NCI-H146 treated with DMSO at 0.1 percent for 48 hours (cell line): ENCODE results near the gene GAL3ST2.
"Not testable (repeated sequence)": the region's sequence is repeated elsewhere in the genome, so short reads cannot be mapped to it uniquely, and the experiment has no call there.

ENCODE experiments used
- DNase-seq: peaks from one replicate; lab custom pipeline; 2025; ENCODE audit not compliant: unreplicated experiment; lab: John Stamatoyannopoulos, UW

Gene GAL3ST2

DNA sequence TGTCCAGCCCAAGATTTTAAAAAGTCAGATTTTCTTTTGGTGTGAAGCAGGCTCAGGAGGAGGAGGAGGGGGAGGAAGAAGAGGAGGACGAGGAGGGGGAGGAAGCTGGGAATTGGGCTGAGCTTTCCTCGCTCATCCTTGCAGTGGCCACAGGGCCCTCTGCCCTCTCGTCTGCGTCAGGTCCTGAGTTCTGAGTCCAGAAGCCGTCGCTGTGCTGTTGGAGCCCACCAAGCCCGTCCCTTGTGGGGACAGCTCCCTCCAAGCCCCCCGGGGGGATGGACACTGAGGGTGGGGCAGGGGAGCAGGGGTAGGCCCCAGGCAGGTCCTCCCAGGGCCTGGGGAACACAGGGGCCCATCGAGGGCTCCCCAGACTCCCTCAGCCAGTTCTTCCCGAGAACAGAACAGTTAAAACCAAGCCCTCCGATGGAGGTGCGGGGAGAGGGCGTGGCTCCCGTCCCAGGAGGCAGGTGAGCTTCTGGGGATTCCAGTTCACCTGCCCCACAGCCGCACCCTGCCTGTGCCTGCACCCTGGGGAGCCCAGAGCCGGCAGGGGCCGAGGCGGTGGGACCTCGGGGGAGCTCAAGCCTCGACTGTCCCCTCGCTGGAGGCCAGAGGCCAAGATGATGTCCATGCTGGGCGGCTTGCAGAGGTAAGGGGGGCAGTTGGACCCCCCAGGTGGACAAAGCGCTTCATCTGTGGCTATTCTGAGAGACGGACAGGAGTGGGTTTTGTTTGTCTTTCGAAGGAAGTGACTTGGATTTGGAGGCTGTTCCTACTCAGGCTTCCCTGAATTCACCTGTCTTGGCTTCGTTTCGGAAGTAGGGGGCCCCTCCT is at the start of gene GAL3ST2:
Gene GAL3ST2, plus strand, starts transcription at position 487 of the 834 bp plus-strand sequence. Its CDS starts 134 bp downstream, at position 621.
- no peak for DNase-seq

DNA sequence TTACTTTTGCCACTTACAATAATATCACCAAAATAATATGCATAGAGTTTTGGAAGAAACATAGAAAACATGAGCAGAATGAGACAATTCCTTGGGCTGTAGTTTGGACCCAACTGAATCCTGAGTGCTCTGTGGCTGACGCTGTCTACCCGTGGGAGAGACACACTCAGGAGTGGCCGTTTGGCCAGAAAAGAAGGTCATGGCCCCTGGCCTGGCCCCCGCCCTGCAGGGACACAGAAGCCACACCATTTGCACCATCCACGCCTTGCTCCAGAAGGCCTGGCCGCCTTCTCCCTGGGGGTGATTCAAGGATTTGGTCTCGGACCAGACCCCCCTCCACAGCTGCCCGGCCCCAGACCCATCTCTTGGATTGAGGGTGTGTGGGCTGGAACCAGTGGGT is 48.6 kb upstream of the GAL3ST2 start:
- no peak for DNase-seq

DNA sequence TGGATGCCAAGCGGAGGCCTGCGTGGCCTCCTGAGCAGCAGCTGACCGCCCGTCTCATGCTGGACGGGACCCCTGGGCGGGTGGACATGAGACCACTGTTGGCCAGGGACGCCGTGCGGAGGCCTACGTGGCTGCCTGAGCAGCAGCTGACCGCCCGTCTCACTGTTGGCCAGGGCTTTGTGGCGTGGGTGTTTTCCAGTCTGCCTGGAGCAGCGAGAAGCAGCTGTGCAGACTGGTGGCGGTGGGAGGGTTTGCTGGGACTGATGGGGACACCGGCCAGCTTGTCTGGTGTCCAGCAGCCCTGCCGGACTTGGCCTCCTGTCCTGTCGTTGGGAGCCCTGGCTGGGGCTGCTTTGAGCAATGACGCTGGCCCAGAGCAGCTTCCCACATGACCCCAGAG is 48.0 kb upstream of the GAL3ST2 start:
- no peak for DNase-seq

DNA sequence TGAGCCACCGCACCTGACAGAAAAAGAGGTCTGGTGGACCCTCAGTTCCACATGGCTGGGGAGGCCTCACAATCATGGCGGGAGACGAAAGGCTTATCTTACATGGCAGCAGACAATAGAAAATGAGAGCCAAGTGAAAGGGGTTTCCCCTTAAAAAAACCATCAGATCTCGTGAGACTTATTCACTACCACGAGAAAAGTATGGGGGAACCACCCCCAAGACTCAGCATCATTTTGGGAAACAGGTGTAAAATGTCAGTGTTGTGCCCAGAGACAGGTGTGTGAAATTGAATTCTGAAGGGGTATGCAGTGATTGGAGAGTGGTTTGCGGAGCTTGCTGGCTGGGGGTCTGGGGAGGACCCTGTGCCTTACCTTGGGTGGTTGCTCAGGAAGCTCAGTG is 46.8 kb upstream of the GAL3ST2 start:
- DNase-seq, result no peak

DNA sequence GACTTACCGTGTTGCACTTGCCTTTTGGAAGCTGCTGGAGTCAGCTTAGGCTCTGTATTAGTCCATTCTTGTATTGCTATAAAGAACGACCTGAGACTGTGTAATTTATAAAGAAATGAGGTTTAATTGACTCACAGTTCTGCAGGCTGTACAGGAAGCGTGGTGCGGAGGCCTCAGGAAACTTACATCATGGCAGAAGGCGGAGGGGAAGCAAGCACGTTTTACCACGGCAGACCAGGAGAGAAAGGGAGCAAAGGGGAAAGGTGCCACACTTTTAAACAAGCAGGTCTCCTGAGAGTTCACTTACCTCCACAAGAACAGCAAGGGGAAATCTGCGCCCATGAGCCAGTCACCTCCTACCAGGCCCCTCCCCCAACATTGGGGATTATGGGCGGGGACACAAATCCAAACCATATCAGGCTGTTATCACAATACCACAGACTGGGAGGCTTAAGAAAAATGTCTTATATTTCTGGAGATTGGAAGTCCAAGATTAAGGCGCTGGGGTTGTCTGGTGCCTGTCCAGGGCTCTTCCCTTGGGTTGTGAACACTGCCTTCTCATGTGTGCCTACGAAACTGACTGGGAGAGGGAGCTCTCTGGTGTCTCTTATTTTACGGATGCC is 45.8 kb upstream of the GAL3ST2 start:
- DNase-seq, result no peak

DNA sequence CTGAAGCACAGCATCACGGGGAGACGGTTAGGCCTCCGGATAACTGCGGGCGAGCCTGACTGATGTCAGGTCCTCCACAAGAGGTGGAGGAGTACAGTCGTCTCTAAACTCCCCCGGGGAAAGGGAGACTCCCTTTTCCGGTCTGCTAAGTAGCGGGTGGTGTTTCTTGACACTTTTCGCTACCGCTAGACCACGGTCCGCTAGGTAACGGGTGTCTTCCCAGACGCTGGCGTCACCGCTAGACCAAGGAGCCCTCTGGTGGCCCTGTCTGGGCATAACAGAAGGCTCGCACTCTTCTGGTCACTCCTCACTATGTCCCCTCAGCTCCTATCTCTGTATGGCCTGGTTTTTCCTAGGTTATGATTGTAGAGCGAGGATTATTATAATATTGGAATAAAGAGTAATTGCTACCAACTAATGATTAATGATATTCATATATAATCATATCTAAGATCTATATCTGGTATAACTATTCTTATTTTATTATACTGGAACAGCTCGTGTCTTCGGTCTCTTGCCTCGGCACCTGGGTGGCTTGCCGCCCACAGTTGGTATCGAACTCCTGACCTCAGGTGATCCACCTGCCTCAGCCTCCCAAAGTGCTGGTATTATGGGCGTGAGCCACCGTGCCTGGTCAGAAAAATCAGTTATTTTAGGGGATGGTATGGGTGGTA is 44.0 kb upstream of the GAL3ST2 start:
- not testable (repeated sequence) for DNase-seq

DNA sequence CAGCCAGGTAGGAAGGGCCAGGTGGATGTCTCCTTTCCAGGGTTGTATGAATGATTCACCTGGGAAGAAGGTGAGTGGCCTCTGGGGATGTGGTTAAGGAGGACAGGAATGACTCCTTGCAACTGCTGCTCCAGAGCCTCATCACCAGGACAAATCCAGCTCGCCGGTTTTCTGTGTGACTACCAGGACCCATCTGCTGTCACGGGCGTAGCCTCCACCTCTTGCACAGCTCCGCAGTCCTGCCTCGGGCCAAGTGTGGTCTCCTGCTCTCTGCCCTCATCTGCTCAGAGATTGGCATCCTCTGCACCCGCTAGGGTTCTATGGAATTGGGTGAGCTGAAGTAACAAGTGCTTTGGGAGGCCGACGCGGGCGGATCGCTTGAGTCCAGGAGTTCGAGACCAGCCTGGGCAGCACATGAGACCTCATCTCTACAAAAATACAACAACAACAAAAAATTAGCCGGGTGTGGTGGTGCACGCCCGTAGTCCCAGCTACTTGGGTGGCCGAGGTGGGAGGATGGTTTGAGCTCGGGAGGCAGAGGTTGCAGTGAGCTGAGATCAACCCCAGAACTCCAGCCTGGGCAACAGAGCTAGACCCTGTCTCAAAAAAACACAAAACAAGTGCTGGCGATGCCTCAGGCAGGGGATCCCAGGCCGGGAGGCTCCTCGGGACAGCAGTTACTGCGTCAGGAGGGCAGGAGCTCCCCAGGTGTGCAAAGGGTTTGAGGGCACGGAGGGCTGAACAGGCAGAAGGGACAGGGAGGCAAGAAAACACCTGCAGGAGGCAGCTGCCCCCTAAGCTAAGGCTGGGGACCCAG is 43.0 kb upstream of the GAL3ST2 start:
- DNase-seq, result no peak

DNA sequence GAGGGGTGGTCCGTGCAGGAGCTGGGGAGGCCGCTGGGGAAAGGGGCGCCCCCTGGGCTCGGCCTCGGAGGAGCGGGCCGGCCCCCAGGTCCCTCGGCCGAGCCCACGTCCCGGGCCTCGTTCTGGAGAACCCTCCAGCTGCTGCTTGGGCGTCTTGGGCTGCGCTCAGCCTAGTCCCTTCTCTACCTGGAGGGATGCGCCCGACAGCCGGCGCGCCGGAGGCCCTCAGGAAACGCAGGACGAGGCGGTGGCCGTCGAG is 42.5 kb upstream of the GAL3ST2 start:
- no peak for DNase-seq

DNA sequence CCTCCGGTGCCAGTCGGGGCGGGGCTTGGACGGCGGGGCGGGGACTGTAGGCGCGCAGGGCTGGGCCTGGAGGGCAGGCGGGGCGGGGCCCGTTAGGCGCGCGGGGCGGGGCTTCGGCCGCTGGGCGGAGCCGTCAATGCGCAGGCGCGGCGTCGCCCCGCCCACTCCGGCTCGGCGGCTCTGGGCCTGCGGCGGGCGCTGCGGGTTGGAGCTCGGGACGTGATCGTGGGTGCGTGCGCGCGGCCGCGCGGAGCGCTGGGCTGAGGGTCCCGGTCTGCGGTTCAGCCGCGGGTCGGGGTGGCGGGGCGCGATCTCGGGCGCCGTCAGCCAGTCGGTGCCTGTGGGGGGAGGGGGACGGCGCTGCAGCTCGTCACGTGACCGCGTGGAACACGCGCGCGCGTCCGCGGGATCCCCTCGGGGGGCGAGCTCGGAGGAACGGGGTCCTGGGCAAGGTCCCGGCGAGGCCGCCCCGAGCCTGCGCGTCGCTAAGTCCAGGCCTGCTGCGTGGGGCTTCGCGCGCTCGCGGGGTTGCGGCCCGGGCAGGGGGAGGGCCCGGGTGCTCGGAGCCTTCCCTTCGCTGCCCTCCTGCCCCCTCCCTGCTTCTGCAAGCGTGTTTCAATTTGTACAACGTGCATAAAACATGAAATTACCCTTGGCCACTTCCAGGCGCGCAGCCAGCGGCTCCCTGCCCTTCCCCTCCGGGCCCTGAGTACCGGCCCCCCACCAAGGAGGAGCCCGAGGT is 42.0 kb upstream of the GAL3ST2 start, which contains the start of gene D2HGDH:
Gene D2HGDH, plus strand, starts transcription at position 164 of the 742 bp plus-strand sequence. CDS start 595 bp downstream, outside the sequence.
- peak; percentile 26 for DNase-seq

DNA sequence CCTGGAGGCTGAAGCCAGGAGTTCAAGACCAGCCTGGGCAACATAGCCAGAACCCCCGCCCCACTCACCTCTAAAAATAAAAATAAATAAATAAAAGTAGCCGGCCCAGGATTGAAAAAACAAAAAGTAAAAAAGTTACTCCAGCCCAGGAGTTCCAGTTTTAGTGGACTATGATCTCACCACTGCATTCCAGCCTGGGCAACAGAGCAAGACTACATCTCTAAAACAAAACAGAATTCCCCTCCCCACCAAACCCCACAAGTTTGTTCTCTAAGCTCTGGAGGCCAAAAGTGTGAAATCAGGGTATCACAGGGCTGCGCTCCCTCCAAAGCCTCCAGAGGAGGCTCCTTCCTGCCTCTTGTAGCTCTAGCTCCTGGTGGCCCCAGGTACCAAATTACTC is 40.5 kb upstream of the GAL3ST2 start:
- DNase-seq, result no peak

DNA sequence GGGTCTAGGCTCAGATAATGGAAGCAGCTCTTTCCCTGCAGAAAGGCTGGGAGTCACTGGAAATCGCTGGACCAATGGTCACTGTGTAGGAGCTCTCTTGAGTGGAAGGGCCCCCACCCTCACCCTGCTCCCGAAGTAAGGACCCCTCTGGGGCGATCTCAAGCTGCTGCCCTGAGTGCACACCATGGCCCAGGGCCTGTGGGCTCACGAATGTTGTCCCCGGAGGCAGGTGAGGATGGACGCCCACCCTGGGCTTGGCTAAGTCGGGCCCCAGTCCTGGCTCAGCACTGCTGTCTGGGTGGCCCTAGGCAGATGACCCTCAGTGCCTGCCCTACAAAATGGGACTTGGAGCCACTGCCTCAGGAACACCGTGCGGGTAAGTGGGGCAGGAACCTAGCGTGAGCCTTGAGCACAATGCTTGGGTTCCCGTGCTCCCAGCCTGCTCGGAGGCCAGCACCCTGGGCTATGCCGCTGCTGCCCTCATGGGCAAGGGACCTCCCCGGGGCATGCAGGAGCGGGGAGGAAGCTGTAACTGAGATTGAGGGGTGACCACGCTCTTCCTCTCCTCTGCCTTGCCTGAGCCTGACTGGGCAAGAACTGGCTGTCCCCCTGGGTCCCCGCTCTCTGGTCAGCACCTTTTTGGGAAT is 38.5 kb upstream of the GAL3ST2 start:
- DNase-seq, result no peak

DNA sequence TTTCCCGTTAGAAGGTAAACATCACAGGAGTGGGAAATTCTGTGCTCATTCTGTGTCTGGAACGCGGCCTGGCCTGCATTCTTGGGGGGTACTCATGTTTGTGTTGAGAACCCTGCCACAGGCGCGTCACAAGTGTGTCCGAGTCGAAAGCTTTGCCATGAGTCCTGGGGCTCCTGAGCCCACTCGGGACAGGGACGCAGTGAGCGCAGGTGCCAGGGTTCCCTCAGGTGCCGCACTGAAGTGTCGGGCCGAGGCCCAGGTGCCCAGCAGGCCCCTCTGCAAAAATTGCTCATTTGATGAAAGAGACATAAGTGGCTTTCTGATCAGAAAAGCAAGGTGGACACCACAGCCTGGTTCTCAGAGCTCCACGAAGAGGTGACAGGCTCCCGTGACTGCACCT is 37.4 kb upstream of the GAL3ST2 start:
- no peak for DNase-seq

DNA sequence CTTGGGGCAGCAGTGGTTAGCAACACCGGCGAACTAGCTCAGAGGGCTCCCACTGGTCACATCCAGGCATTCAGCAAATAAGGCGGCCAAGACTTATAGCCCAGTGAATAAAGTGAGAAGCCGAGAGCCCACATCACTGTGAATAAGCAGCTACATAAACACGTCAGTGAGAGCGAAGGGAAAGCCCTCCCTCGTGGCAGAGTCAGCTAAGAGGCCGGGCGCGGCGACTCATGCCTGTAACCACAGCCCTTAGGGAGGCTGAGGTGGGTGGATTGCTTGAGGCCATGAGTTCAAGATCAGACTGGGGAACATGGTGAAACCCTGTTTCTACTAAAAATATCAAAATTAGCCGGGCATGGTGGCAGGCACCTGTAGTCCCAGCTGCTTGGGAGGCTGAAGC is 37.0 kb upstream of the GAL3ST2 start:
- no peak for DNase-seq

DNA sequence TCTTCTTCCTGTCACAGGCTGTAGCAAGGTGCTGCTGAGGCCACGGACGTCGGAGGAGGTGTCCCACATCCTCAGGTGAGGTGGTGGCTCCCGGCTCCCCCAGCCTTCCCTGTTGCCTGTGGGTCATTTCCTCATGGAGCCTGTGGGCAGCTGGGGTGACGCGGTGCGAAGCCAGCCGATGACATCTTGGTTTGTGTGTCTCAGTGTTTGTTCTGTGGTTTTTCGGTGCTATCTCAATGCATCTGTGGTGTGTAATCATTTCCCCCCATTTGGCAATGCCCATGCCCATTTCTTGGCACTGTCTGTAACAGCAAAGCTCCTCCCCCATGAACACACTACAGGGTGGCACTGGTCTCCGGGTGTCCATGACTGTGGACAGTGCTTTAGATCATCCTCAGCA is 35.6 kb upstream of the GAL3ST2 start:
- DNase-seq, result no peak

DNA sequence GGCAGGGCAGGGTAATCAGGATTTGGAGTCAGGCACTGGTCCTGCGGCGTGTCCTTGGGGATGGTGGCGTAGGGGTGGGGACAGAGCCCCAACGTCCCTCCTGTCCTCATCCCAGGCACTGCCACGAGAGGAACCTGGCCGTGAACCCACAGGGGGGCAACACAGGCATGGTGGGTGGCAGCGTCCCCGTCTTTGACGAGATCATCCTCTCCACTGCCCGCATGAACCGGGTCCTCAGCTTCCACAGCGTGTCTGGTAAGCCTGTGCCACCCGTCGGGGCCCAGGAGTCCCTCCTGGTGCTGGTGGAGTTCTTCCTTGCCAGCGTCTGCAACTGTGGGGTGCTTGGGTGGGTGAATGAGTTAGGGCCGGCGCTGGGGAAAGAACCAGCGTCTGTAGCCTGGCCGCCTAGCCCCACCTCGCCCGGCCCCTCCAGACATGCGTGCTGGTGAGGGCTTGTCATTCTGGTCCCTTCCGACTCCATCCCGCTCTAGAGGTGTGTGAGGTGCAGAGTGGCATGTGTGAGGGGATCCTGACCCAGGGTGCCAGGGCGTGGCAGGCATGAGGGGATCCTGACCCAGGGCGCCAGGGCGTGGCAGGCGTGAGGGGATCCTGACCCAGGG is 34.2 kb upstream of the GAL3ST2 start:
- no peak for DNase-seq

DNA sequence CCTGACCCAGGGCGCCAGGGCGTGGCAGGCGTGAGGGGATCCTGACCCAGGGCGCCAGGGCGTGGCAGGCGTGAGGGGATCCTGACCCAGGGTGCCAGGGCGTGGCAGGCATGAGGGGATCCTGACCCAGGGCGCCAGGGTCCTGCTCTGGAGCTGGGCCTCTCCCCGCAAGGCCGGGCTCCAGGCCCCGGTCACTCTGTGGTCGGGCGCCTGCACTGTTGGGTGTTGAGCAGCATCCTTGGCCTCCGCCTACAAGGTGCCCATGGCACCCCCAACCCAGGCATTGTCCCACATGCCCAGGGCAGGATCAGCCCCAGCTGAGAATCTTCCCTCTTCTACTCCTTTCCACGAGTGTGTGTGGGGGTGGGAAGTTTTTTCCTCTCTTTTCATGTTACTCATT is 33.6 kb upstream of the GAL3ST2 start:
- not testable (repeated sequence) for DNase-seq

DNA sequence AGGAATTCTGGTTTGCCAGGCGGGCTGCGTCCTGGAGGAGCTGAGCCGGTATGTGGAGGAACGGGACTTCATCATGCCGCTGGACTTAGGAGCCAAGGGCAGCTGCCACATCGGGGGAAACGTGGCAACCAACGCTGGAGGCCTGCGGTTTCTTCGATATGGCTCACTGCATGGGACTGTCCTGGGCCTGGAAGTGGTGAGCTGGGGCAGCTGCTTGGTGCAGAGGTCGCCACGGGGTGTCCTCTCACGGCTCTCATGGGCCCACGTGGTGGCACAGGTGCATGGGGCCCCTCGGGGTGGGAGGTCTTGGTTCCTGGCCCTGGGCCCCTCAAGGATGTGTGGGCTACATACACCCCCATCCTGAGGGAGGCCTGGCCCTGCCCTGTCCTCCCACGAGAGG is 33.0 kb upstream of the GAL3ST2 start:
- DNase-seq, result no peak

DNA sequence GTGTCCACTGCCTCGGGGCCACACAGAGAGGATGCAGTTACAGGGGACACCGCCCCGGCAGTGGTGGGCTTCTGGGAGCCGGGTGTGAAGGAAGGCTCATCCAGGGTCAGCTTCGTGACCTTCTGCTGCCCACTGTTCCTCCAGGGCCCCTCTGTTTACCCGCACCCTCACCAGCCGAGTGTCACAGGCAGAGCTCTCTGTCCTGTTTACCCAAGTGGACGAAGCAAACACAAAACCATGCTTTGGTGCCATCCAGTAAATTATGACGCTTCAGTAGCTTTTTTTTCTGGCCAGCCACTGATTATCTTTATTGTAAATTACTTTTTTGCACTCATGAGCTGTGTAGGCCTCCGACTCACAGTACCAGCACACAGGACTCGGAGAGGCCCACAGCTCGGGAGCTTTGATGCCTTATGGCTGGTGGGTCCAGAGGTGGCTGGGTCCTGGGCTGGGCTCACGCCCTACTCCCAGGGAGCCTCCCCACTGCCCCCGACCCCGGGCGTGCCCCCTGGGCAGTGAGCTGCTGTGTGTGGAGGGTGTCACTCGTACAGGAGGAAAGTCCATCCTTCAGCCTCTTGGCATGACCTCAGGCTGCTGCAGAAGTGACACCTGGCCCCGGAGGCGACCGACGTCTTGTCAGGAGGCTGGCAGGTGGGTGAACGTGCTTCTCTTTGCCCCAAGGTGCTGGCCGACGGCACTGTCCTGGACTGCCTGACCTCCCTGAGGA is 32.4 kb upstream of the GAL3ST2 start:
- no peak for DNase-seq

DNA sequence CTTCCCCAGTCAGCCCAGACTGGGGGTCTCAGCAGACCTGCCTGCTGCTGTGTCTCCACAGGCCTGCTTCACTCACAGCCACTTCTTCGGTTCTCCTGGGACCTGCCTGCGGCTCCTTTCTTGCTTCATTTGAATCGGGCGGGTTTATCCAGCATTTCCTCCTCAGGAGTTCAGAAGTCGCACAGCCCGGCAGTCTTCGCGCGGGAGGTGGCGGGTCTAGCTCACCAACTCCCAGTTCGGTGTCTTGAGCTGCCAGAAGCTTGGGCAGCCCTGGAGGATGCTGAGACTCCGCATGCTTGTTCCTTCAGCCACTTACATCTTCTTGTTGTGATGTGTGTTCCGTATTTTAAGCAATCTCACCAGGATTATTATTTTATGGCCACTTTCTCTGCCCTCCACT is 31.3 kb upstream of the GAL3ST2 start:
- no peak for DNase-seq
